Dedifferentiated amniotic fluid mesenchymal stem cell (primary cell): ENCODE results near the gene GPR142.

ENCODE experiments used
- DNase-seq: peaks from one replicate; pipeline ENCODE4 v3.0.0-alpha.2; 2016; ENCODE audit errors: extremely low spot score

GPR142 gene

DNA sequence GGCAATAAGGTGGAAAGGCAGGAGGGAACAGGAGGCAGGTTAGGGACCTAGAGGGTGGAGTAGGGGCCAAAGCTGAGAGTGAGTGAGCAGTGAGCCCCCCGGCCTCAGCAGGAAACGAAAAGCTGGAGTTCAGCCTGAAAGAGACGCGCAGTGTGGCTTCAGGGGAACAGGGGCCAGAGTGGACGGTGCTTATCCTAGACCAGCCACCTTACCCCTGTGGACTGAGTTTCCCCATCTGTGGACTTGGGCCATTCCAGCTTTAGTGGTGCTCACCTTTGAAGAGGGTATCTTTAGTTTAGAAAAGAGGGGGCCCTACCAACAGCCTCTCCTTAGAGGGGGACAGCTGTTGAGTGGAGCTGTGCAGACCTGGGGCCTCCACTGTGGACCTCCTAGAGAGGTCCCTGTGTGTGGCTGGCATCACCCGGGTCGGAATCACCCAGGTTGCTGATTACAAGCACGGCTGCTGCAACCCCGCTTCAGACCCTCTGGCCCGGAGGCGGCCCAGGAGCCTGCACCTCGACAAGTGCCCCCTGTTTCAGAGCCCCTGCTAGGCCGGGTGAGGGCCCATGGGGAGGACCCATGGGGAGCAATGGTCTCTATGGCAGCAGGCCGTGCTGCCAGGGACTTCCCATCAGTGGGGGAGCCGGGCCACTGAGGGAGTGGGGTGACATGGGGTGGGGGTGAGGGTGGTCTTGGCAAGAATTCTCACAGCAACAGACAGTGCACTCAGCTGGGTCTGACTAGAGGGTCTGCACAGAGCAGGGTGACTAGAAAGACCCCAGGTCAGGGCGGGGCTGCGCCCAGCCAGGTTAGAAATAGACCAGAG lies 2.6 kb downstream of the GPR142 start:
- DNase-seq: no peak

DNA sequence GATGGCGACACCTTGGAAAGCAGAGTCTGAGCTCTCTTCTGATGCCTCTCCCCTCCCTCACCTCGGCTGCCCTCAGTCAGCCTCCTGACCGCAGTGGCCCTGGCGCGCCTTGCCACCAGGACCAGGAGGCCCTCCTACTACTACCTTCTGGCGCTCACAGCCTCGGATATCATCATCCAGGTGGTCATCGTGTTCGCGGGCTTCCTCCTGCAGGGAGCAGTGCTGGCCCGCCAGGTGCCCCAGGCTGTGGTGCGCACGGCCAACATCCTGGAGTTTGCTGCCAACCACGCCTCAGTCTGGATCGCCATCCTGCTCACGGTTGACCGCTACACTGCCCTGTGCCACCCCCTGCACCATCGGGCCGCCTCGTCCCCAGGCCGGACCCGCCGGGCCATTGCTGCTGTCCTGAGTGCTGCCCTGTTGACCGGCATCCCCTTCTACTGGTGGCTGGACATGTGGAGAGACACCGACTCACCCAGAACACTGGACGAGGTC lies 4.4 kb downstream of the GPR142 start:
- no peak for DNase-seq

DNA sequence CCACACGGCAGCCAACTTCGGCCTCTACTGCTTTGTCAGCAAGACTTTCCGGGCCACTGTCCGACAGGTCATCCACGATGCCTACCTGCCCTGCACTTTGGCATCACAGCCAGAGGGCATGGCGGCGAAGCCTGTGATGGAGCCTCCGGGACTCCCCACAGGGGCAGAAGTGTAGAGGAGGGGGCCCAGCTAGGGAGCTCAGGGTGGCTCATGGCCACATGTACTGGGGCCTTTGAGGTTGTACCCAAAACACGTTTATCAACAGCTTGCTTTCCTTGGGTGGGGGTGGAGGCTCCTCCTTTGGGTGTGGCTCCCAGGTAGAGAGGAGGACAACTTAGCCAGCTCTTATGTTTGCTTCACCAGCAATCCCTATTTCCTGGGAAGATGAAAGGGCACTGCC lies 5.1 kb downstream of the GPR142 start:
- no peak for DNase-seq

DNA sequence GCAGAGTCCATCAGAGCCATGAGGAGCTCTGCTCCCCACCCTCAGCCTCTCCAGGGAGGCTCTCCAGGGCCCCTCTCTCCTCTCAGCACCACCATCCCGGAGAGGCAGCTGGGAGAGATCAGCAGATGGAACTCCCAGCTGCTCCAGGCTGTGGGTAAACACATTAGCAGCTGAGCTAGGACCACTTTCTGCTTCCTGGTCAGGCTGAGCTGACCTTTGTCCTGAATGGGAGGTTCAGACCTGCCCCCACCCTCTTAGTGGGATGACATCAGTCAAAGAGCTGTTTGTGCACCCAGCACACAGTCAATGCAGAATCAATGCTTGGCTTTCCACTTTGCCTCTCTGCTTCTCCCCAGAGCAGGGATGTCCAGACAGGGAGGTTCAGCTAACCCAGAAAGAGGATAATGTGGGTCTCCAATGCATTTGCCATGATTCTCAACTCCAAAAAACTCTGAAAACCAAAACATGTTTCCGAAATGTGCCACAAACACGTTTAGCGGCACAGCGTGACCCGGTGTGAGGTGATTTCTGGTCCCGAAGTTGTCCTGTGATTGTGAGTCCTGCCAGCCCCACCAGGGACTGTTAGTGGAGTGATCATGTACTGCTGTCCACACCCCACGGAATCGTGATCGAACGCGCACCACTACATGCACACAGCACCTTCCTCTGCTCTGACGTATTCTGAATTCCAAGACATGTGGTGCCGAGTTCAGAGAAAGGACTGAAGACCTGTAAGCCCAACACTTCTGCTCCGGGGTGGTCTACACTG lies 6.7 kb downstream of the GPR142 start:
- no peak for DNase-seq

DNA sequence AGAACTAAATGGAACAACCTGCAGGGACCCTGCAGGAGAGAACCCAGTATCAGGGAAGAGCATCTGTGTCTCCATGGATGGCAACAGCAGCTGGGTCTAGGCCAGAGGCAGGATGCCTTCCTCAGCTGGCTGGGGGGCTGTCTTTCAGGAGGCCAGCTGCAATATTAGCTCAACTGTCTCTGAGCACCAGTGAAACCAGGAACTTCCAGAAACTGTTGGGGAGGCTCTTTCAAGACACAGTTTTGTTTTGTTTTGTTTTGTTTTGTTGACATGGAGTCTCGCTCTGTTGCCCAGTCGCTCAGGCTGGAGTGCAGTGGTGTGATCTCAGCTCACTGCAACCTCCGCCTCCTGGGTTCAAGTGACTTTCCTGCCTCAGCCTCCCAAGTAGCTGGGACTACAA lies 7.6 kb downstream of the GPR142 start:
- DNase-seq: no peak

DNA sequence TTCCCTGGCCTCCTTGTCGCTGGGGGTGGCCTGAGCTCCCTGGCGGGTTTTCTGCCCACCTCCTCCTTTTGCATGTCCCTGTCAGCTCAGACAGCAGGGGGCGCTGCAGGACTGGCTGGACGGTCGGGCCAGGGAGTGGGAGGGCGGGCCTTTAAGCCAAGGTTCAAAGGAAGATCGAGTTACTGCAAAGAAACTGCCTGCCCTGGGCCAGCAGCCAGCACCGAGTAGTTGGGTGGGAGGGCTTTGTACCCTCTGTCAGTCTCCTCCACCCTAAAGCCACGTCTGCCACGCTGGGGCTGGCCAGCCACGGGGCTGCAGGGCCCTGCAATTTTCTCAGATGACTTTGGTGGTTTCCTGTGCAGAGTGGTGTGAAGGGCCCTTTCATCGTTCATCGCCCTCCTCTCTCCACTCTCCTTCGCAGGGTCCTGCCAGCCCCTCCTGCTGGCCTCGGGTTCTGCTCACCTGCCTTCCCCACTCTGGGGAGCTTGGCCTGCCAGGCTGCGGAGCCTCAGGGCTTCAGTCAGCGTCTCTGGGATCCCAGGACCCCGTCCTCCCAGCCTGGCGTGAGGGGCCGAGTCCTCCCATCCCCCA lies 12.3 kb downstream of the GPR142 start:
- peak; percentile 26 for DNase-seq

DNA sequence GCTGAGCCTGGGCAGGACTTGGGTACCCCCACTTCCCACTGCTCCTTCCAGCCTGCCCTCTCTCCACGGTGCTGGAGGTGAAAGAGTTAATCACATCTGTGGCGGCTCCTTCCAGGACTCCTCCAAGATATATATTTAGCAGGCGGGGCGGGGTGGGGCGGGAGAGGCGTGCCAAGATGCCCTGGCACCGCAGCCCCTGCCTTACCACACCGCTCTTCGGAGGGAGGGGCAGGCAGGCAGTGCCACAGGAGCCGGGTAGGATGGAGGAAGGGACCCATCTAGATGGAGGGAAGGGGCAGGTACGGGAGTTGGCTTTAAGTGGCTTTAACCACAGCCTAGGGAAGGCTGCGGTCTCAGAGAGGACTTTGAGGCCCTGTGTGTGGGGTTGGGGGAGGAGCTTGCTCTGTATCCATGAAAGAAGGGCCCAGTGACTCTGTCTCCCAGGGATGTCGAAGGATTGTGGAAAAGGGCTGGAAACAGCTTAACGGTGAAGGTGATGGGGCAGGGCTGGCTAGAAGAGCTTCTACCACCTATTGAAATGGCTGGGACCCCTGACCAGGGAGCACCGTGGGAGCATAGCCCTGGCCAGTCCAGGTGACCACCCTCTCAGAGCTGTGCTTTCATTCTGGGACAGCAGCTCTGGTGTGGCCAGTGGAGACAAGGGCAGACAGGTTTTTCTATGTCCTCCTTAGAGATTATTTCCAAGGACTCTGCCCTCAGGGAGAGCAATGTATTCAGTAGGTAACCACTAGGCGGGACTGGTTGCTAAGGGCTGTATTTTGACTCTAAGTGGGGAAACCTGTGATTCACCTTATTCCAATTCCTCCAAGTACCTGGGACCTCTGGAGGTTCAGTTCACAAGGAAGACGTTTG lies 13.0 kb downstream of the GPR142 start:
- no peak for DNase-seq

DNA sequence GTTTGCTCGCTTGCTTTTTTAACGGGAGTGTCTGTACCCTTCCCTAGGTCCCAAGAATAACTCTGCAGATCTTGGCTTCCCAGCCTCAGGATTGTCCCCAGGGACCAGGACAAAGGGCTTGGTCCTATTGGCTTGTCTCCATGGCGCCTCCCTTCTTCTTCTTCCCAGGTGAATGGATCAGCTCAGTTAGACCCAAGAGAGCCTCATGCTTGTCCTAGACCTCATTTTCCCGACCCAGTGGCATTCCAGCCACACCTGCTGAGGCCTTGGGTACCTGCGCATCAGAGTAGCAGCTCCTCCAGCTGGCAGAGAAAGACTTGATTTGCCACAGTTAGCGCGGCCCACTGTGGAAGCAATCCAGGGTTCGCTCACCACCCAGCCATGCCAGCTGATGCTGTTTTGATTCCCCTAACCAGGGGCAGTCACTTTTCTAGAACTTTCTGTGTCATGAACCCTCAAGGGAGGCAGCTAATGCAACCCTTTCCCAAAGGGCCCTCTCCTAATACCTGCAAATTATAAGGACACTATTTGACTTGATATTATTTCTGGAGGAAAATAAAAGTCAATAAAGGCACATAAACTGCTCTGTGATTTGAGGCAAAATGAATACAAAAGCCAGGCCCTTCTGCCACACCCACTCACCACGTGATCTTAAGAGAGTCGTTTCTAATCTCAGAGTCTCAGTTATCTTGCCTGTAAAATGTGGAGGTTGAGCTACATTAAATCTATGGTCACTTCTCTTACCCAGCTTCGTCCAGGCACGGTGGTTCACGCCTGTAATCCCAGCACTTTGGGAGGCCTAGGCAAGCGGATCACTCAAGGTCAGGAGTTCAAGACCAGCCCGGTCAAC lies 13.9 kb downstream of the GPR142 start:
- DNase-seq: no peak

DNA sequence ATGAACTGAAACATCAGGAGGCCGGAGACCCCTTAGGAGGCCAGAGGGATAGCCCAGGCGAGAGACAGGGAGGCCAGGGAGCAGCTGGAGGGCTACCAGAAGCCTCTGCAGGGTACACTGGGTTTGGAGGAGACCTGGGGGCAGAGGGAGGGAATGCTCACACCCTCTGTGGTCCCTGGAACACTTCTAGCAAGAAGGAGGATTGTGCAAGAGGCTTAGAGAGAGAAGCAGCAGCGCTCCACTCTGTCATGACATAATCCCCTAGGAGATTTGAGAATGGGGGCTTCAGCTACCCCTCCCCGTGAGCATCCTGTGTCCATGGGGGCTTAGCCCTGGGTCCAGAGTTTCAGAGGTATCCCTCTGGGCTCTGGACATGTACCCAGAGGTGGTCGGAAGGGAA lies 15.8 kb downstream of the GPR142 start:
- DNase-seq: no peak

DNA sequence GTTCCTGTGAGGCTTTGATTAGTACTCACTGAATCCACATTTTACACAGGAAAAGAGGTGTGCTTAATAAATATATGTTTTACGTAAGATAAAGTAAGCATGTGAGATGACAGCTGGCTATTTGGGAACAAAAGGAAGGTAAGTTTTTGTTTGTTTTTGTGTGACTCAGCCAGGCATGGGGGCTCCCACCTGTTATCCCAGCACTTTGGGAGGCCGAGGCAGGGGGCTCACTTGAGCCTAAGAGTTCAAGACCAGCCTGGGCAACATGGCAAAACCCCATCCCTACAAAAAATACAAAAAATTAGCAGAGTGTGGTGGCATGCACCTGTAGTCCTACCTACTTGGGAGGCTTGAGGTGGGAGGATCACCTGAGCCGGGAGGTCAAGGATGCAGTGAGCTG lies 17.9 kb downstream of the GPR142 start:
- no peak for DNase-seq

DNA sequence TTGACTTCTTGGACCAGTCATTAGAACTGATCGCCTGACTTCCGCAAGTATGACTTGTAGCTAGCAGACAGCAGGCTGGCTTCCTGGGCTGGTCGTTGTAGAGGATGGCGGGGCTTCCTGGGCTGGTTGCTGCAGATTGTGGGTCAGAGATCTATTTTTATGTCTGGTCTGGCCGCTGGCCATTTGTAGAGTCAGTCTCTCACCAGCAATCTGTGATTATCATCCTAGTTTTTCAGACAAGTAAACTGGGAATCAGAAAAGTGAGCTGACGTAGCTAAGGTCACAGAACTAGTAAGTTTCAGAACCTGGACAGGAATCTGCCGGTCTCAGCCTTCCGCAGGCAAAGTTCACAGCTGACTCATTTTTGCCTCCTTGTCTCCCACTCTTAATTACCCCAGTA lies 19.1 kb downstream of the GPR142 start:
- DNase-seq: no peak

DNA sequence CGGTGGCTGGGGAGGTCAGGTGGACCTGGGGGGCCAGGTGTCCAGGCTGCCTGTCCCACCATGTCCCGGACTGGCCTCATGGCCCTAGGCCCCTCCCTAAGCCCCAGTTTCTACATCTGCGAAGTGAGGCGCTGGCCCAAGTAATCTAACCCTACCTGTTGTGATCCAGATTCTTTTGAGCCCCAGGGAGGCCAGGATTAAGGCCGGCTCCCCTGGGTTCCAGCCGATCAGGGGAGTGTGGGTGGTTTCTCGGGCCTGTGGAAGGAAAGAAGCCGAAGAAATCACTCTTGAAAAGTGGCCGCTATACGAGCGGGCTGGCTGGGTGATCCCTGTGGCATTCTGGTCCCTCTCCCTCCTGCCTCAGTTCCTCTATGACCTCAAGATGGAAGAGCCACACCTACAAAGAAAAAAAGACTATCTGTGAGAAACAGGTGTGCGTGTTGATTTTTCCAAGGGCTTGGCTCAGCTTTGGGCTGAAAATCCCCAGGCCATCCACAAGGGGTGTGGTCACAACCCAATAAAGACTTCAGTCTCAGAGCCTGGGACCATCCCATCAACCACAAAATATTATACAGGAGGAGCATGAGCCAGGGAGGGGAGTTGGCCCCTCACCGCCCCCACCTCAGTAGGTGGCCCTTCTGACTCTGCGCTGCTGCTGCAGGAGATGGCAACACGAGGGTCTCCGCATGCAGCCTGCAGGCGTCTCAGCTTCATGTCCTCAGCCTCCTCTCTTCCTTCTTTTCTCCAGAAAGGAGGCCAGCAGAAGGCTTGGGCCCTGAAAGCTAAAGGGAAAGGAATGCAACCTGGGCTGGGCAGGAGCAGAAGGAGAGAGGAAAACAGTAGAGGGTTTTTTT lies 20.3 kb downstream of the GPR142 start:
- DNase-seq: no peak

DNA sequence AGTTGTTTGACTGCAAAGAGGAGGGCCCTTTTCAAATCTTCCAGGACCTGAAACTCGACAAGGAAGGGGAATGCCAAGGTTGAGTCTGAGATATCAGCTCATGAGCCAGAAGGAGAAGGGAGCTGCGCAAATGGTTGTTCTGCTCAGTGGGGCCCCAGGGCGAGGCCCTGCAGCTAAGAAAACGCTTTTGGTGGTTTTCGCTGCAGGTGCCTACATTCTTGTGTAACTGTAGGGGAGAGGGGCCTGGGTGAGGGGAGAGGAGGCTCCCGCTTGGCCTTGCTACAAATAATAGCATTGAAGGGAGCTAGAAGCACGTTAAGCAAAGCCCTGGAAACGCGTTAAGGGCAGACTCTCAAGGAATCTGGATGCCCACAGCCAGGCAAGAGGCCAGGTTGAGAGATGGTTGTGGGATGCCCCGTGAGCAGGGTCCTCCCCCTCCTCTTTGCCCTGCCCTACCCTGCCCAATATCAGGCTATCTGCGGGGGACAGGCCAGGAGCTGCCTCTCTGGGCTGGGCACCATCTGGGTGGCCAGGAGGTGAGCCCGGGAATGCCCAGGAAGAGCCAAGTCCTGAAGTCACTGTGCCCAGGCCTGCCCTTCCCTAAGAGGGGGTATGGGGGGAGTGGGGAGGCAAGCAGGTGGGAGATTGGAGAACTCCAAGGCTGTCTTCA lies 21.9 kb downstream of the GPR142 start:
- DNase-seq: no peak

DNA sequence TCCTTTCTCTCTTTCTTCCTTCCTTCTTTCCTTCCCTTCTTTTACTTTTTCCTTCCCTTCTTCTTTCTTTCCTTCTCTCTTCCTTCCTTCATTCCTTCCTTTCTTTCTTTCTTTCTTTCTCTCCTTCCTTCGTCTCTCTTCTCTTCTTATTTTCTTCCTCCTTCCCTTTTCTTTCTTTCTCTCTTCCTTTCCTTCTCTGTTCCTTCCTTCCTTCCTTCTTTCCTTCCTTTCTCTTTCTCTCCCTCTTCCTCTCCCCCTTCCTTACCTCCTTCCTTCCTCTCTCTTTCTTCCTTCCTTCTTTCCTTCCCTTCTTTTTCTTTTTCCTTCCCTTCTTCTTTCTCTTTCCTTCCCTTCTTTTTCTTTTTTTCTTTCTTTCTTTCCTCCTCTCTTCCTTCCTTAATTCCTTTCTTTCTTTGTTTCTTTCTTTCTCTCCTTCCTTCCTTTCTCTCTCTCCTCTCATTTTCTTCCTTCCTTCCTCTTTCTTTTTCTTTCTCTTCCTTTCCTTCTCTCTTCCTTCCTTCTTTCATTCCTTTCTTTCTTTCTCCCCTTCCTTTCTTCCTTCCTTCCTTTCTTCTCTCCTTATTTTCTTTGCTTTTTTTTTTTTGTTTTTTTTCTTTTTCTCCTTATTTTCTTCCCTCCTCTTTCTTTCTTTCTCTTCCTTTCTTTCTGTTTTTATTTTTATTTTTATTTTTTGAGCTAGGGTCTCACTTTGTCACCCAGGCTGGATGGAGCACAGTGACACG lies 22.8 kb downstream of the GPR142 start:
- no peak for DNase-seq

DNA sequence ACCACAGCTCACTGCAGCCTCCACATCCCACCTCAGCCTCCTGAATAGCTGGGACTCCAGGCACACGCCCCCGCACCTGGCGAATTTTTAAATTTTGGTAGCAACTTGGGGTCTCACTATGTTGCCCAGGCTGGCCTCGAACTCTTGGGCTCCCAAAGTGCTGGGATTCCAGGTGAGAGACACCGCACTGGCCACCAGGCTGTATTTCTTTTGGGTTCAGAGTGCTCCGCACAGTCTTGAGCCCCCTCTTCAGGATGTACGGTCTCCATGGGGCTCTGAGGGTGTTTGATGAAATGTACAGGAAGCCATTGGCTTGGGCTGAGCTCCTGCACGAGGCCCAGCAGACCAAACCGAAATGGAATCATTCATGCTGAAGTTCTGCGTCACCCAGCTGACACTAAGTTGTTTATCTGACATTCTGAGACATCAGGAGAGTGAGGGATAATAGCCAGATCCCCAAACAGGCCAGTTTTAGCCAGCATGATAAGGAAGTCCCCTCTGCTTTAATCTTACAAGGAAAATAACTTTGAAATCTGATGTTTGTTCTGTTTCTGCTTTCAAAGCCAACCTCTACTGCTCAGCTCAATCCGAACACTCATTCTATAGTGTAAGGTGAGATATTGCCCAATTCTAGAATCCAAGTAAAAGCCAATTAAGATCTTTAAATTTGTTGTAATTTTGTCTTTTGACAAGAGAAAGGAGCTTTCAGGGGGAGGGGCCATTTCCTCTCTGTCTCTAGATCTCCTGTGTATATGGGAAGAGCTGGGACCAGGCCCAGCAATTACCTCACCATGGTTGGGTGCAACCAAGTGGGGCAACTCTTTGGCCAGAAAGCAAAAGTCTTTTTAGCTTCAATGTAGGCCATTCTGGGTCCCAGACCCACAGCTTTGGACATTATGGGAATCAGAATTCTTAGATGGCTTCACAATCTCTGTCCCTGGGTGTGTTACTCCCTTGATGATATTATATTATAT lies 23.7 kb downstream of the GPR142 start:
- DNase-seq: no peak

DNA sequence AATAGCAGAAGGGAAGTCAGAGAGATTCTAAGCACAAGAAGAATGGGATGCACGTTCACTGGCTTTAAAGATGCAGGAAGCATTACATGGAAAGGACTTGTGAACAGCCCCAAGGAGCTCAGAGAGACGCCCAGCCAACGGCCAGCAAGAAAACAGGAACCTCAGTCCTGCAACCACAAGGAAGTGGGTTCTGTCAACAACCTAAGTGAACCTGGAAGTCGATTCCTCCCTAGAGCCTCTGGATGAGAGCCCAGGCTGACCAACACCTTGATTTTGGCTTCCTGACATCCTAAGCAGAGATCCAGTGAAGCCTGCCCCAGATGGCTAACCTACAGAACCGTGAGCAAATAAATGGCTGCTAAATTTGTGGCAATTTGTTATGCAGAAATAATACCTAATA lies 24.5 kb downstream of the GPR142 start:
- no peak for DNase-seq

DNA sequence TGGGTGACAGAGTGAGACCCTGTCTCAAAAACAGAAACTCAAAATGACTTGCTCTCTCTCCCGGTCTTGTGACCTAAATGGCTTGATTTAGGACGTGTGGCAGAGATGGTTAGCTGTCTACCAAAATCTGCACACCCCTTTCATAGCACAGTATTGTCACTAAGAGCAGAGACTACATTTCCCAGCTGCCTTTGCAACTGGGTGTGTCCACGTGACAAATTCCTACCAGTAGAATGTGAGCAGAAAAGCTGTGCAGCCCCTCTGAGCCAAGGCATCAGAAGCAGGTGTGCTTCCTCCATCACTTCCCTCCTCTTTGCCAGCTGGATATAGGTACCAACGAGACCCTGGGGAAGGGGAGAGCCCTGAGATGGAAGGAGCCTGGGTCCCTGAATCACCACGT lies 25.5 kb downstream of the GPR142 start:
- DNase-seq: no peak
